Gastrocnemius medialis (tissue), 4 donors: ENCODE results near the gene ACTRT3. TPM values are rescaled to one million over a fixed set of nuclear protein-coding genes. Genes with fewer than 3 reads are reported as not detected.
"Not testable (repeated sequence)": the region's sequence is repeated elsewhere in the genome, so short reads cannot be mapped to it uniquely, and the experiment has no call there.

ENCODE experiments used
- ATAC-seq, 2 donors: fragments of 150-250 bp; one replicate each; pipeline ENCODE4 v1.9.1; 2016
- DNase-seq, 2 donors: peaks; one replicate each; pipeline ENCODE4 v3.0.0-alpha.2; 2019
- H3K27ac ChIP-seq, 4 donors: fragments of 200-600 bp; sonication (generic); 1 replicate in 1 of 4; 2 replicates in 3 of 4; pipeline ENCODE4 v1.5.1; 2016 to 2018; ENCODE audit warnings: mild to moderate bottlenecking in 2 of 4, moderate library complexity in 1 of 4
- H3K27me3 ChIP-seq, 3 donors: fragments of 200-600 bp; sonication (generic) in 2 of 3; 1 replicate in 1 of 3; 2 replicates in 2 of 3; pipeline versions ENCODE4 v1.5.1 to v1.6.0; 2016 to 2019; ENCODE audit warnings: mild to moderate bottlenecking in 1 of 3, moderate library complexity in 1 of 3
- H3K36me3 ChIP-seq, 2 donors: fragments of 200-600 bp; sonication (generic) in 1 of 2; one replicate each; pipeline ENCODE4 v1.5.1; 2017 to 2018
- H3K4me1 ChIP-seq, 2 donors: fragments of 200-600 bp; sonication (generic) in 1 of 2; one replicate each; pipeline ENCODE4 v1.5.1; 2016 to 2017; ENCODE audit warnings: mild to moderate bottlenecking in 2 of 2
- H3K4me3 ChIP-seq, 4 donors: fragments of 200-600 bp; sonication (generic) in 3 of 4; 1 replicate in 1 of 4; 2 replicates in 3 of 4; pipeline ENCODE4 v1.5.1; 2016 to 2019; ENCODE audit warnings: mild to moderate bottlenecking in 2 of 4
- H3K9me3 ChIP-seq, 3 donors: fragments of 200-600 bp; sonication (generic) in 2 of 3; 1 replicate in 1 of 3; 2 replicates in 2 of 3; pipeline ENCODE4 v1.5.1; 2016 to 2019
- POLR2A ChIP-seq, 2 donors: fragments of 450-650 bp; IDR thresholded peaks; one replicate each; pipeline ENCODE4 v1.6.1; 2017; ENCODE audit warnings: antibody characterized with exemption in 2 of 2, mild to moderate bottlenecking in 2 of 2, moderate library complexity in 2 of 2
- in situ Hi-C, 4 donors: fragments of 200-750 bp; cut with MboI; loops; one replicate each; pipeline versions ENCODE4 v1.15.0 to v1.8.0; 2017; ENCODE audit warnings: low sequenced_read_pairs in 4 of 4
- intact Hi-C: fragments of 100-400 bp; cut with DNase I; formaldehyde crosslinking; loops from one replicate; pipeline ENCODE4 v1.15.1; 2023; ENCODE audit warnings: low total_unique reads
- total RNA-seq, 4 donors: library from RNA; depleted of rRNA; stranded (reverse); fragments of >200 nt; gene quantifications; one replicate each; pipeline versions ENCODE4 v1.1.0 to v1.2.3, GENCODE V29; 2016
- TF ChIP-seq, protein P1 (sequence below), 5 experiments: fragments of 450-650 bp in 3 of 5; fragments of 200-600 bp in 2 of 5; sonication (generic) in 2 of 5; IDR thresholded peaks in 4 of 5; conservative IDR thresholded peaks in 1 of 5; 1 replicate in 4 of 5; 2 replicates in 1 of 5; pipeline ENCODE4 v1.5.1; 2016 to 2019; ENCODE audit warnings: antibody characterized with exemption in 5 of 5, mild to moderate bottlenecking in 3 of 5, moderate library complexity in 3 of 5

The ACTRT3 gene
- total RNA-seq, 4 donors from 2014 or later: 0.38 to 5.8 (median 0.92) TPM

DNA sequence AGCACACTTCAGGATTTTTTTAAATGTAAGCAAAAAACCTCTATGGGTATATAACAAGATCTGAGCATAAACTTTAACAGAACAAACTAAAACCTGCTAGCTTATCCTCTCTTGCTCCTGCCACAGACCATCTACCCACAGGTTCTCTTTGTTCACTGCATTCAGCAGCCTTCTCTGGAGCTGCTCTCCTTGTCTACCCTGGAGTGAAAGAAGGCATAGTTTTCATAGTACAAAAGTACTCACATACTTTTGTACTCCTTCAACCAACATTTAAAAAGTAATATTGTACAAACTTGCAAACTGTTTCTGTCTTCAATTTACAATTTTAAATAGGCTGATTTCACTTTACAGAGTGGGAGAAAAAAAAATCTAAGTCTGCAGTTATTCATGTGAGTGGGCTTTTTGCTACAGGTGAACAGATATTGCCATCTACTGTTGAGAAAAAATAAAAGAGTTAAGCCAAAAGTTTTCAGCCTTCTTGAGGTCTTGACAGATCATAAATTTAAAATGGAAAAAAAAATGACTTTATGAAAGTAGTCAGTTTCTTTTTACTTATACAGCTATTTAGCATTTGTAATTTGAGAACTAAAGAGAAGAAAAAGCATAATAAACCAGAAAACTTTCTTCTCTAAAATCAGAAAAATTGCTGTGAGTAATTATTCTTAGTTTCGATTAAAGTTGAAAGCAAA is 24.9 kb downstream of the ACTRT3 start:
- Histone ChIP-seq H3K4me1 (no peaks in the 10 kb centered on the region), H3K36me3 (no peaks in the 10 kb centered on the region), H3K4me3 (no peak overlapping the region), H3K27me3 (peaks cover 0 to 6% (median 0%) of the 10 kb centered on the region in 3 donors), H3K9me3 (no peaks in the 10 kb centered on the region), H3K27ac (no peak overlapping the region)
- ATAC-seq (peak in 1 of 2 donors; percentile 56), DNase-seq (no peak)
- intact Hi-C loops: loop anchor here (10.0 kb wide), 2 partner anchors 590 to 700 kb away; no protein-coding TSS in a partner anchor
- in situ Hi-C loops: loop anchor here in 2 of 4 donors (10.0 to 25.0 kb wide), 2 partner anchors 600 to 882 kb away; no protein-coding TSS in a partner anchor
- no peak for TF ChIP-seq POLR2A (IDR thresholded peaks at IDR 0.05)
- TF ChIP-seq, protein P1, sequence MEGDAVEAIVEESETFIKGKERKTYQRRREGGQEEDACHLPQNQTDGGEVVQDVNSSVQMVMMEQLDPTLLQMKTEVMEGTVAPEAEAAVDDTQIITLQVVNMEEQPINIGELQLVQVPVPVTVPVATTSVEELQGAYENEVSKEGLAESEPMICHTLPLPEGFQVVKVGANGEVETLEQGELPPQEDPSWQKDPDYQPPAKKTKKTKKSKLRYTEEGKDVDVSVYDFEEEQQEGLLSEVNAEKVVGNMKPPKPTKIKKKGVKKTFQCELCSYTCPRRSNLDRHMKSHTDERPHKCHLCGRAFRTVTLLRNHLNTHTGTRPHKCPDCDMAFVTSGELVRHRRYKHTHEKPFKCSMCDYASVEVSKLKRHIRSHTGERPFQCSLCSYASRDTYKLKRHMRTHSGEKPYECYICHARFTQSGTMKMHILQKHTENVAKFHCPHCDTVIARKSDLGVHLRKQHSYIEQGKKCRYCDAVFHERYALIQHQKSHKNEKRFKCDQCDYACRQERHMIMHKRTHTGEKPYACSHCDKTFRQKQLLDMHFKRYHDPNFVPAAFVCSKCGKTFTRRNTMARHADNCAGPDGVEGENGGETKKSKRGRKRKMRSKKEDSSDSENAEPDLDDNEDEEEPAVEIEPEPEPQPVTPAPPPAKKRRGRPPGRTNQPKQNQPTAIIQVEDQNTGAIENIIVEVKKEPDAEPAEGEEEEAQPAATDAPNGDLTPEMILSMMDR (IDR thresholded peaks at IDR 0.05 in 4 of 5, conservative IDR thresholded peaks at IDR 0.05 in 1 of 5): peak in 3 of 5 experiments; percentile 26 to 64 (median 50)

DNA sequence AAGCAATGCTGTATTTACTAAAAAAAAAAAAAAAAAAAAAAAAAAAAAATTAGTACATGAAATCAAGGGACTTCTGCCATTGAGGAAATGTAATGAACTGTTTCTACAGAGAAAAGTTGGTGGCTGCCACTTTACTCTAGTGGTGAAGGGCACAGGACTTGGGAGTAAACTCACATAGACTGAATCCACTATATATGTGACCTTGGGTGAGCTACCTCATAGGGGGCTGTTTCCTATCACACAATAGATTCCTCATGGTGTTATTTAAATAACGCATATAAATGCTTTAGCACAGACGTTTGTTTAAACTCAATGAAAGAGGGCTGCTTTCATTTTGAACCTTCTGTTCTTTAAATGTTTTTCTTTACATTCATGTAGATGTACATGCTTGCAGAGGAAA is 30.3 kb downstream of the ACTRT3 start:
- Histone ChIP-seq H3K36me3 (no peaks in the 10 kb centered on the region), H3K27ac (no peak overlapping the region), H3K9me3 (peaks cover 0 to 4% (median 0%) of the 10 kb centered on the region in 3 donors), H3K4me3 (no peak overlapping the region), H3K4me1 (no peaks in the 10 kb centered on the region), H3K27me3 (no peaks in the 10 kb centered on the region)
- DNase-seq (no peak), ATAC-seq (no peak)
- intact Hi-C loops (no loop called here), in situ Hi-C loops (loop anchor here in 1 of 4 donors (25.0 kb wide), 1 partner anchor 877 kb away; no protein-coding TSS in a partner anchor)
- TF ChIP-seq, protein P1 (IDR thresholded peaks at IDR 0.05 in 4 of 5, conservative IDR thresholded peaks at IDR 0.05 in 1 of 5): no peak
- no peak for TF ChIP-seq POLR2A (IDR thresholded peaks at IDR 0.05)

DNA sequence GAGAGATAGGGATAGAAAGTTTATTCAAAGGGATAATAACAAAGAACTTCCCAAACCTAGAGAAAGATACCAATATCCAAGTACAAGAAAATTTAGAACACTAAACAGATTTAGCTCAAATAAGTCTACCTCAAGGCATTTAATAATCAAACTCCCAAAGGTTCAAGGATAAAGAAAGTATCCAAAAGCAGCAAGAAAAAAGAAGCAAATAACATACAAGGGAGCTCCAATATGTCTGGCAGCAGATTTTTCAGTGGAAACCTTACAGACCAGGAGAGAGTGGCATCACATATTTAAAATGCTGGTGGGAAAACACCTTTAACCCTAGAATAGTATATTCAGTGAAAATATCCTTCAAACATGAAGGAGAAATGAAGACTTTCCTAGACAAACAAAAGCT is 37.5 kb downstream of the ACTRT3 start:
- H3K9me3 ChIP-seq: not testable (repeated sequence)
- in situ Hi-C loops: loop anchor here in 1 of 4 donors (25.0 kb wide), 1 partner anchor 870 kb away; no protein-coding TSS in a partner anchor

DNA sequence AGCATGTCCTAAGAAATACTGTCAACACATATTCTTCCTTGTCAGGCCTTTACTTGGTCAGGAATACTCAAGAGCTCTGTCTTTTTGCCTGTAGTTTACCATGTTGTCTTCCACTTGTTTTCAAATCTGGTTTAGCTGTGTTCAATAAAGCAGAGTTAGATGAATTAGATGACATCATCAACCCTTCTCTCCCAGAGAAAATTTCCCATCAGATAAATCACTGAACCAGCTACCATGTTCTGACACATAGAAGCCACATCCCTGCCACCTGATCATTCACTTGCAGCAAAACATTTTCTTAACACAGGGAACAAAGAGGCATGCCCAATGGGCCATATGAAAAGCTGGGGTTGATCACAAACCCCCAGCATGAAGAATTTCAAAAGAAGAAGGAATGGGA is 46.6 kb downstream of the ACTRT3 start:
- no peak for DNase-seq
- intact Hi-C loops (no loop called here), in situ Hi-C loops (no loop called here)
- no peaks in the 10 kb centered on the region for H3K36me3 ChIP-seq
- H3K27me3 ChIP-seq: no peaks in the 10 kb centered on the region
- H3K9me3 ChIP-seq: no peaks in the 10 kb centered on the region
- ATAC-seq: no peak
- no peak overlapping the region for H3K27ac ChIP-seq
- TF ChIP-seq, protein P1 (IDR thresholded peaks at IDR 0.05 in 4 of 5, conservative IDR thresholded peaks at IDR 0.05 in 1 of 5): no peak
- TF ChIP-seq POLR2A (IDR thresholded peaks at IDR 0.05): no peak
- H3K4me3 ChIP-seq: no peak overlapping the region
- H3K4me1 ChIP-seq: no peaks in the 10 kb centered on the region

More for the DNA sequence above, 37.5 kb downstream of the ACTRT3 start:
- H3K4me3 ChIP-seq, H3K4me1 ChIP-seq, DNase-seq, ATAC-seq, H3K36me3 ChIP-seq, H3K27ac ChIP-seq, H3K27me3 ChIP-seq, intact Hi-C loops: not testable (repeated sequence)

DNA sequence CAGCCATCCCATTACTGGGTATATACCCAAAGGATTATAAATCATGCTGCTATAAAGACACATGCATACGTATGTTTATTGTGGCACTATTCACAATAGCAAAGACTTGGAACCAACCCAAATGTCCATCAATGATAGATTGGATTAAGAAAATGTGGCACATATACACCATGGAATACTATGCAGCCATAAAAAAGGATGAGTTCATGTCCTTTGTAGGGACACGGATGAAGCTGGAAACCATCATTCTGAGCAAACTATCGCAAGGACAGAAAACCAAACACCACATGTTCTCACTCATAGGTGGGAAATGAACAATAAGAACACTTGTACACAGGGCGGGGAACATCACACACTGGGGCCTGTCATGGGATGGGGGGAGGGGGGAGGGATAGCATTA is 50.9 kb downstream of the ACTRT3 start:
- H3K27ac ChIP-seq, H3K9me3 ChIP-seq, H3K27me3 ChIP-seq, in situ Hi-C loops, intact Hi-C loops, H3K36me3 ChIP-seq, H3K4me1 ChIP-seq, DNase-seq, H3K4me3 ChIP-seq, ATAC-seq: not testable (repeated sequence)

Other genes starting within 250 kb of the ACTRT3 start
- 1 to 10 TPM; 4.4 to 6.7 (median 4.9) TPM for gene MECOM, start 105.8 kb downstream of the ACTRT3 start, total RNA-seq
- 100 to 1,000 TPM in 1 of 4 donors, 10 to 100 TPM in 3; 12.0 to 143 (median 24.0) TPM for gene TERC, start 4.5 kb downstream of the ACTRT3 start, total RNA-seq
- 10 to 100 TPM; 12.0 to 20.2 (median 14.7) TPM for gene MYNN, start 3.8 kb upstream of the ACTRT3 start, total RNA-seq
- gene LRRIQ4, start 43.3 kb upstream of the ACTRT3 start, total RNA-seq: under 1 TPM in 1 of 4 donors, not detected in 3; 0.13 TPM
- 1 to 10 TPM in 2 of 4 donors, not detected in 2; 1.2 to 1.3 TPM for gene LRRC34, start 43.3 kb upstream of the ACTRT3 start, total RNA-seq
- gene LRRC31, start 100.4 kb upstream of the ACTRT3 start, total RNA-seq: under 1 TPM in 2 of 4 donors, not detected in 2; 0.24 to 0.42 TPM
- gene SAMD7, start 142.0 kb upstream of the ACTRT3 start, total RNA-seq: not detected
- 10 to 100 TPM; 22.6 to 42.8 (median 30.4) TPM for gene SEC62, start 197.2 kb upstream of the ACTRT3 start, total RNA-seq